Activated CD4-positive, alpha-beta T cell treated with anti-CD3 and anti-CD28 coated beads for 48 hours (primary cell): ENCODE results near the gene GPR18.
"Not testable (repeated sequence)": the region's sequence is repeated elsewhere in the genome, so short reads cannot be mapped to it uniquely, and the experiment has no call there.

Source experiments
- DNase-seq: peaks from one replicate; pipeline ENCODE4 v3.0.0-alpha.2; 2020

GPR18 gene

GRCh38 chr13:99265821-99266426, 7.7 kb upstream of the GPR18 start:
- DNase-seq, result no peak

DNA sequence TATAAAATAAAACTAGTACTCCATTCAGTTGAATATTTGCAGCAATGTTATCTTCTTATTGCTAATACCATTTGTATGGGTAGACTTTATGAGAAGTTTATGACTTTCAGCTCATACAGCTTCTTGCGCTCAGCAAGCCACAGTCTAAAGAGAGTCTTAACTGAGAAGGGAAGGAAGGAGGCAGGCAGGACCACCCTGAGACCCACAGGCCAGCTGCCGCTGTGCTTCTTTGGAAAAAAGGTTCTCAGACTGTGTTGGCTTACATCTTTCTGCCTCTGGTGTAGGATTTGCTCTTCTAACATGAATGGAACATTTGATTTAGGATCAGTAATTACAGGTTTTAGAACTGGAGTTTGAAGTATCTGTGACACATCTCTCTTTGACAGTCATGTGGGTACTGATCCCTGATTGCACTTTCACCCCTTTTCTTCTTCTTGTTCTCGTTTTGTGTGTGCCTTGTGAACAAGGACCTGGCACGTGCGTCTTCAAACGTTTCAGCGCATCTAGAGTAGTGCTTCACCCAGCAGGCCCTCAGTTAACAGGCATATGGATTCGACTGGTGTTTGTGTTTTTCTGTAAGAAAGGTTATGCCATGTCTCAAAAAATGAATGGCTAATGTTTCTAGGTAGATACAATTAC, 7.1 kb upstream of the GPR18 start:
- peak; percentile 79 for DNase-seq

- no peak for DNase-seq
Observed at GRCh38 chr13:99264051-99264450, 5.9 kb upstream of the GPR18 start.

DNA sequence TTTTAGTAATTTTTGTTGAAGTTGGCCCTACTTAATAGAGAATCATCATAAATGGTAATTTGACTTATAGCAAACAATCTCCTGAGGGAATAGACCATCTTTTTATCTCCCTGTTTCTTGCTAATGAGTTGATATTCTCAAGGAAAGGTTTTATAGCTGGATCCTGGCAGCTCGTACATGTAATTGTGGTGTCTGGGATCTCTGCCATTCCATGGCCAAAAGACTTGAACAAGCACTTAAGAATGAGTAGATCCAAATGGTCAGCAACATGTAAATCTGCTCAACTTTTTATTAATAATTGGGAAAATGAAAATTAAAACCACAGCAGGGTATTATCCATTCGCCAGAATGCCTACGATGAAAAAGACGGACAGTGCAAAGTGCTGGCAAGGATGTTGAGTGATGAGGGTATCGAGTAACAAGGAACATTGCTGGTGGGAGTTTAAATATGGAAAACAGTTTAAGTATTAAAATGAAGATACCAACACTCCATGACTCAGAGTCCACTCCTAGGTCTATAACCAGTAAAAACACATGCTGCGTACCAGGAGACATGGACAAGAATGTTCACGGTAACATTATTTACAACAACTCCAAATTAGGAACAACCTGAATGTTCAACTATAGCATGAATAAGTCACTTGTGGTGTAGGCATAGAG, 5.1 kb upstream of the GPR18 start:
- no peak for DNase-seq

DNA sequence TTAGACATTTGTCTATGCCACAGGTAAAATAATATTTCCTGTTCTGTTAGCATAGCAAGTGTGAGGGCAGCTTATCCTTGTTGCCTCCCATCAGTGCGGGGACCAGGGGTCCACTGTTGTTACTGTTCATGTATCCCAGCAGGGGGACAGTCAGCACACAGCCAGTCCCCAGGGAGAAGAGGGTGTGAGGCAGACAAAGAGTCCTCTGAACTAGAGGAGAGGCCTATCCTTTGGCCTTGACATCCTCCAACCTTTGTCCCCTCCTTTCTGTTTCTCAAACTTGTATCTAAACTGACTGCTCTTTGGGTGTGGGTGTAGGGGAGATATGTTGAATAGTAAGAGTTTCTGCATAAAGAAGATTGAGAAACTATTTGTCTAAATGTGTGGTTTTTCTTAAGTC, 2.9 kb upstream of the GPR18 start:
- no peak for DNase-seq

DNA sequence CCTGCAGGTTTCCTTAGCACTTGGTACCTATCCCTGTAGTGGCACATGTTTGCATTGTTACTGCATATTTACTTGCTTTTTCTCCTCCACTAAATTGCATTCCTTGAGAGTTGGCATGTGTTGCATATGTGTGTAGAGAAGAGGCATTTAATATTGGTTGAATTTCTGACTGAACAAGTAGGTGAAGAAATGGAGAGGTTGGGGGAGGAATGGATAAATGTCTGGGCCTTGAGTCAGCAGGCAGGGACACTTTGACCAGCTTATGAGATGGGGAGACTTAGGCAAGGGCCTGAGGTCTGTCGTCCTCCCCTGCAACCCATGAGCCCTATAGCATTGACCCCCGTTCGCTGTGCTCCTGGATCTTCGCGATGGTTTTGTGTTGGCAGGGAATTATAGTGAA, 2.0 kb upstream of the GPR18 start:
- no peak for DNase-seq

GRCh38 chr13:99258946-99259345, 767 bp upstream of the GPR18 start:
- DNase-seq, result no peak

GRCh38 chr13:99257291-99257690, 888 bp downstream of the GPR18 start:
- no peak for DNase-seq

GRCh38 chr13:99256709-99257108, 1.5 kb downstream of the GPR18 start:
- DNase-seq, result no peak

DNA sequence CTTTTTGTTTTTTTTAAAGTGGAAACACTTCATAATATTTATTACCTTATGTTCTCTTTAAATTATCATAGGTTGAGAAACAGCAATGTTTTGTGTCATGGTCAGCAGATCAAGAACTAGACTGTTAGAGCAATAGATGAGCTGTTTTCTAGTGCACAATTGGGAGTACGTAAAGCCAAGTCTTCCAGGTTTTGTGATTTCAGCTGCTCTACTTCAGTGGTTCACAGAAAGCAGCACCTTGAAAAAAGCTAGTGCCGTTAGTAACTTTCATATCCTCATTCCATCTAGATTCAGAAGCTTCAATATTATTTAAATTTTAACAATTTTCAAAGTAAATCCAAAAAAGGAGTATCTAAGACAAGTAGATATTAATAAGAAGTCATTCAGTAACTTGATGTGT, 1.9 kb downstream of the GPR18 start:
- DNase-seq, result no peak

GRCh38 chr13:99255271-99255670, 2.9 kb downstream of the GPR18 start:
- no peak for DNase-seq

DNA sequence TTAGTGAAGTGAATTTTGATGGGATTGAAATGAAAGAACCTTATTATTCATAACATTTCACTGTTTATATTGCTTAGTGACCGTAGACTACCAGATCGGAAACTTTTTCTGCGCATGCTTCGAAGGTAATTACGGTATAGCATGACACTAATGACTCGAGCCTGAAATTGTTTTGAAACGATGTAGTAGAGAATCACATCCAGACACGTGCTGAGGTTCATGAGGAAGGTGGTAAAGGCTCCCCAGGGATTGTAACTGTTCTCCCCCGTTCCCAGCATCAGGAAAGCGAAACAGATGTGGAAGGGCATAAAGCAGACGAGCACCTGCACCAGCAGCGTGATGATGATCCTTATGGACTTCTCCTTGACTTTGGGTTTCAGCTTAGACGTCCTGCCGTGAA, 3.3 kb downstream of the GPR18 start:
- DNase-seq, result no peak

- DNase-seq, result no peak
Observed at GRCh38 chr13:99251921-99252320, 6.3 kb downstream of the GPR18 start.

DNA sequence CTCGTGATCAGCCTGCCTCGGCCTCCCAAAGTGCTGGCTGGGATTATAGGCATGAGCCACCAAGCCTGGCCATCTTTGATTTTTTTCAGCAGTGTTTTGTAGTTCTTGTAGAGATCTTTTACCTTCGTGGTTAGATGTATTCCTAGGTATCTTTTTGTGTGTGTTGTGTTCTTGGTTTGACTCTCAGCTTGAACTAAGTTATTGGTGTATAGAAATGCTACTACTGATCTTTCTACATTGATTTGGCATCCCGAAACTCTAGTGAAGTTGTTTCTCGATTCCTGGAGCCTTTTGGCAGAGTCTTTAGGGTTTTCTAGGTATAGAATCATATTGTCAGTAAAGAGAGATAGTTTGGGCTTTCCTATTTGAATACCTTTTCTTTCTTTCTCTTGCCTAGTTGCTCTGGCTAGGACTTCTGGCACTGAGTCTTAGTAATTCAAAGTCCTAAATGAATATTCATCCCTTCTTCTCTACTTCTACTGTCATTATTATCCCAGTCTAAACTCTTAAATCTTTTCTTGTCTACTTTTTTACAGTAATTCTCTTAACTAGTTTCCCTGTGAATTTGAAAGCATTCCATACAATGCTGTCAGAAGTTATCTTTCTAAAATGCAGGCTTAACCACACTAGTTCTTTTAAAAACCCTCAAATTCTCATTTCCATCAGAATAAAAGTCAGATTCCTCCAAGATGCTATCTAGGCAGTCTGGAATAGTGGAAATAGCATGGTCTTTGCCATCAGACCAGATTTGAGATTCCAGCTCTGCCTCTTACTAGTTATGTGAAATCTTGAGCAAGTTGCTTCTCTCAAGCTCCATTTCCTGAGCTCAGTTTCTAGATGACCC, 7.0 kb downstream of the GPR18 start:
- DNase-seq, result no peak

GRCh38 chr13:99249606-99250005, 8.6 kb downstream of the GPR18 start:
- not testable (repeated sequence) for DNase-seq

GRCh38 chr13:99249178-99249577, 9.0 kb downstream of the GPR18 start:
- DNase-seq, result not testable (repeated sequence)

DNA sequence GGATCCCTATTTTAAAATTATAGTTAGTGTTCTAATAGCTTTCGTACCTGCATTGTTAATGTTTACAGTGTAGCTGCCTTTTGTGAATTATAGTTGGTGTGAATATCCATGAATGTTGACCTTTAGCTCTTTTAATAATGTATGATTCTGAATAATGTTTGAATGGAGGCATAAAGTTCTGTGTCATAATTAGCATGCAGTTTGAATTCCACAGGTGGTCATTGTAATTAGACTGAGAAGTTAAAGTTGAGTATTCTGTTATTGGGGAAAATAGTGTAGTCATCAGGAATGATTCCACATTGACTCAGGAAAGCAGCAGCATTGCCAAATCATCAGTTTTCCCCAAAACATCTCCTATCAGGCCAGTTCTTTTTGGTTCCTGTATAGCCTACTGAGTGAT, 12.1 kb downstream of the GPR18 start:
- DNase-seq, result no peak

GRCh38 chr13:99237981-99238662, 20.1 kb downstream of the GPR18 start:
- DNase-seq, result peak; percentile 57

- no peak for DNase-seq
Observed at GRCh38 chr13:99231721-99232120, 26.5 kb downstream of the GPR18 start.

DNA sequence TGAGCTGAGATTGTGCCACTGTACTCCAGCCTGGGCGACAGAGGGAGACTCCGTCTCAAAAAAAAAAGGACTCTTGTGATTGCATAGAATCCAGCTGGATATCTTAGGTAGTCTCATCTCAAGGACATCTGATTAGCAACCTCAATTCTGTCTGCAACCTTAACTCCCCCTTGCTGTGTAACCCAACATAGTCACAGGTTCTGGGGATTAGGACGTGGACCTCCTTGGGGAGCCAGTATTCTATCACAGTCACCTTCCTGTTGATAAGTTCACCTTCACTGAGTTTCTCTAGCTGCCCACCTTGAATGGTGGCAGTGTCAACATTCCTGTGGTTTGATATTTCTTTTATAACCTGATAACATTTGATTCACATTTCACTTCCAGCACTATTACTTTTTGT, 27.2 kb downstream of the GPR18 start:
- no peak for DNase-seq

GRCh38 chr13:99230588-99230987, 27.6 kb downstream of the GPR18 start:
- DNase-seq, result not testable (repeated sequence)

GRCh38 chr13:99228737-99229691, 29.2 kb downstream of the GPR18 start:
- no peak for DNase-seq
